Measurements from ENCODE around the gene CFAP74.
A peak's percentile ranks its signal among the peaks of the same experiment; 100 is the strongest.

DNA sequence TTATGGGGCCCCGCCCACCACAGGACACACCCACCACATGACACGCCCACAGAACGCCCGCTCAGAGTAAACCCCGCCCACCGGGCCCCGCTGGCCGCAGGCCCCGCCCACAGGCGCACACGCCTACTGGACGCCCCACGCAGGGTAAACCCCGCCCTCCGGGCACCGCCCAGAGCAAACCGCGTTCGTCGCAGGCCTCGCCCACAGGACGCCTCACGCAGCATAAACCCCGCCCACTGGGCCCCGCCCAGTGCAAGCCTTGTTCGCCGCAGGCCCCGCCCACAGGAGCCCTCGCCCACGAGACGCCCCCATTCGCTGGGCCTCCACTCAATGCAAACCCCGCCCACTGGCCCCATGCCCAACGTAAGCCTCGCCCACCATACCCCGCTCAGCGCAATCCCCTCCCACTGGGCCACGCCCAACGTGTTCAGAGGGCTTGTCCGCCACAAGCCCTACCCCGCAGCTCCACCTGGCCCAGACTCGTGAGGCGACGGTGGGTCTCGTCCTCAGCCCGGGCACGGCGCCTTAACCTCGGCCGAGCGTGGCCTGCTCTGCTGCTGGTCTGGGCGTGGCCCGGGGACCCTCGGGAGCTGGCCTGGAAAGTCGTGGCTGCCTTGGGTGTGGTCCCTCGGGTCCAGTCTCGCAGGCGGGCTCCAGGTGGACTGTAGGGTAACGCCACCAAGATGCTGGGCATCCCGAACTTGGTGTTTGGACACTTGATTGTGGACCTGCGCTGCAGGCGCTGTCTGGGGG, 84.1 kb downstream of the CFAP74 start:
- TF ChIP-seq SRF (CRISPR knock-in tag; IDR thresholded peaks at IDR 0.05), result peak in 1 of 2 experiments; percentile 82; a peak in 2 of 4 replicates
- TF ChIP-seq ESRRB (CRISPR knock-in tag; IDR thresholded peaks at IDR 0.05; ENCODE audit: borderline replicate concordance), result no peak
- no peak for TF ChIP-seq NR0B1 (IDR thresholded peaks at IDR 0.05; ENCODE audit: partially characterized antibody)
- no peak for TF ChIP-seq NR2C2 (CRISPR knock-in tag; IDR thresholded peaks at IDR 0.05)
- TF ChIP-seq NR2C2 (tag; IDR thresholded peaks at IDR 0.05), result no peak
- no peak for TF ChIP-seq TCF7L2 (IDR thresholded peaks at IDR 0.05; ENCODE audit: low read depth, low read length)
- TF ChIP-seq ZNF780A (CRISPR knock-in tag; IDR thresholded peaks at IDR 0.05), result no peak
